ENCODE results near the gene SLC35G4. TPM values are rescaled to one million over a fixed set of nuclear protein-coding genes. Genes with fewer than 3 reads are reported as not detected.
A peak's percentile ranks its signal among the peaks of the same experiment; 100 is the strongest.

Gene SLC35G4
- total RNA-seq, 1 donor from 2014 or later: not detected

DNA sequence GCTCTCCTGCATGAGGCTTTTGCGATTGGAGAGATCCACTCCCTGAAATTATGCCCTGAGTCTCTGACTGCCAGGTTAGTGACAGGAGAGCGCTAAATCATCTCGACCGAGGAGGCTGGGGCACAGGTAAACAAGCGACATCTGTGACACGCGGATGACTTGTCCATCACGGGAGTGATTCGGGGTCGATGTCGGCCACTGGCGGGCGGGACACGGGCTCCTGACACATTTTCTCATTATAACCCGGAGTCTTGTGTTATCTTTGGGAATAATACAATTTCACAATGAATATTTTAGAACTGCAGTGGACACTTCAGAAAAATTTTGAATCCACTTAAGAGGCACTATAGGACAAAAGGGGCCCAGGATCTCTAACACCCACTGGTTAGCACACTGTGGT lies 29.5 kb upstream of the SLC35G4 start:
- no peaks in the 10 kb centered on the region for H3K27me3 Mint-ChIP-seq (ENCODE audit: low read depth)
- peak overlapping the region; percentile 43 for H3K27ac Mint-ChIP-seq (ENCODE audit: unreplicated experiment)
- H3K4me3 Mint-ChIP-seq: no peak overlapping the region
- no peaks in the 10 kb centered on the region for H3K9me3 Mint-ChIP-seq
- TF ChIP-seq, protein P1, sequence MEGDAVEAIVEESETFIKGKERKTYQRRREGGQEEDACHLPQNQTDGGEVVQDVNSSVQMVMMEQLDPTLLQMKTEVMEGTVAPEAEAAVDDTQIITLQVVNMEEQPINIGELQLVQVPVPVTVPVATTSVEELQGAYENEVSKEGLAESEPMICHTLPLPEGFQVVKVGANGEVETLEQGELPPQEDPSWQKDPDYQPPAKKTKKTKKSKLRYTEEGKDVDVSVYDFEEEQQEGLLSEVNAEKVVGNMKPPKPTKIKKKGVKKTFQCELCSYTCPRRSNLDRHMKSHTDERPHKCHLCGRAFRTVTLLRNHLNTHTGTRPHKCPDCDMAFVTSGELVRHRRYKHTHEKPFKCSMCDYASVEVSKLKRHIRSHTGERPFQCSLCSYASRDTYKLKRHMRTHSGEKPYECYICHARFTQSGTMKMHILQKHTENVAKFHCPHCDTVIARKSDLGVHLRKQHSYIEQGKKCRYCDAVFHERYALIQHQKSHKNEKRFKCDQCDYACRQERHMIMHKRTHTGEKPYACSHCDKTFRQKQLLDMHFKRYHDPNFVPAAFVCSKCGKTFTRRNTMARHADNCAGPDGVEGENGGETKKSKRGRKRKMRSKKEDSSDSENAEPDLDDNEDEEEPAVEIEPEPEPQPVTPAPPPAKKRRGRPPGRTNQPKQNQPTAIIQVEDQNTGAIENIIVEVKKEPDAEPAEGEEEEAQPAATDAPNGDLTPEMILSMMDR (conservative IDR thresholded peaks at IDR 0.05): no peak
- no peaks in the 10 kb centered on the region for H3K36me3 Mint-ChIP-seq (ENCODE audit: low read depth)
- H3K4me1 Mint-ChIP-seq: no peaks in the 10 kb centered on the region
- no peak for DNase-seq (ENCODE audit: low read depth, low spot score)

DNA sequence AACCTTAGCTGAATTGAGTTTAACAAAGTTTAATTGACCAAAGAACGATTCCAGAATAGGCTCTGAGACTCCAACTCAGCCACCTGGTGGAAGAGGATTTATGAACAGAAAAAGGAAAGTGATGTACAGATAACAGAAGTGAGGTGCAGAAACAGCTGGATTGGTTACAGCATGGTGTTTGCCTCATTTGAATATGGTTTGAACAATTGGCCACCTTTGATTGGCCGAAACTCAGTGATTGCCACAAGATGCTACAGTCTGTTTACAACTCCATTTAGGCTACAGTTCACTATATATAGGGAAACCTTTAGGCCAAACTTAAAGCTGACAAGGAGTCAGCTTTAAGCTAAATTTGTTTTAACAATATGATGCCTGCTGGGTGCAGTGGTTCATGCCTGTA lies 28.1 kb upstream of the SLC35G4 start:
- Mint-ChIP-seq H3K27ac (ENCODE audit: unreplicated experiment) (no peak overlapping the region), H3K4me3 (no peak overlapping the region), H3K36me3 (ENCODE audit: low read depth) (no peaks in the 10 kb centered on the region), H3K9me3 (no peaks in the 10 kb centered on the region), H3K27me3 (ENCODE audit: low read depth) (no peaks in the 10 kb centered on the region), H3K4me1 (no peaks in the 10 kb centered on the region)
- no peak for DNase-seq (ENCODE audit: low read depth, low spot score)
- TF ChIP-seq, protein P1 (conservative IDR thresholded peaks at IDR 0.05): no peak

DNA sequence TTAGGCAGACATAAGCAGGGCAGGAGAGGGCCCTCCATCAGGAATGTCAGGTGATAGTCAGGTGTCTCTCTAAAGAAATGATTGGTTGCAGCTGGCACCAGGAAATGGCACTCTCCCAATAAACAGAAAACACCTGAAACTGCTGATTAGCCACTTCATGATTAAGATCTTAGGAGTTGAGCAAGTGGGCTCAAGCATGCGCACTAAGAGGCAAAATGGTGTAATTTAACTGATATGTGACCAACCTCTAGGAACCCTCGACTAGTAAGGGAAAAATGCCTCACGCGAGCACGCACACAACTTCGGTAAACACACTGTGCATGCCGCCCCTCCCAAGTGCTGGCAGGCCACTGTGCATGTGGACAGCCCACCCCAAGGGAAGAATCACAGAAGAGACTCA lies 23.8 kb upstream of the SLC35G4 start:
- TF ChIP-seq, protein P1 (conservative IDR thresholded peaks at IDR 0.05): no peak
- H3K4me1 Mint-ChIP-seq: no peaks in the 10 kb centered on the region
- H3K4me3 Mint-ChIP-seq: no peak overlapping the region
- H3K9me3 Mint-ChIP-seq: peaks cover 3% of the 10 kb centered on the region
- H3K36me3 Mint-ChIP-seq (ENCODE audit: low read depth): no peaks in the 10 kb centered on the region
- no peak for DNase-seq (ENCODE audit: low read depth, low spot score)
- H3K27ac Mint-ChIP-seq (ENCODE audit: unreplicated experiment): no peak overlapping the region
- no peaks in the 10 kb centered on the region for H3K27me3 Mint-ChIP-seq (ENCODE audit: low read depth)

DNA sequence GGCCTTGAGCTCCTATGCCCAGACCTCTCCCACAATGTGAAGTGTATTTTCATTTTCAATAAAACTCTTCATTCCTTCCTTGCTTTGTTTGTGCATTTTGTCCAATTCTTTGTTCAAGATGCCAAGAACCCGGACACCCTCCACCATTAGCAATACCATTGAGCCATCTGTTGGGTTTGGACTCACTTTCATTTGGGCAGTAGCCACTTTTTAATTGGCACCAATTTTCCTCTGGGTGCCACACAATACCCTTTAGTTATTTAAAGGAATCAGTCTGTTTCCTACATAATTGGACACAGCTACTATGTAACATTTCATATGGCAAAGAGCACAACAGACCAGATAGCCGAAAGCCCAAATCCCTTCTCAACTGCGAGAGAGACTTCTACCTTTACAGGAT lies 22.5 kb upstream of the SLC35G4 start:
- TF ChIP-seq, protein P1 (conservative IDR thresholded peaks at IDR 0.05): no peak
- H3K9me3 Mint-ChIP-seq: peaks cover 6% of the 10 kb centered on the region
- no peak for DNase-seq (ENCODE audit: low read depth, low spot score)
- no peaks in the 10 kb centered on the region for H3K36me3 Mint-ChIP-seq (ENCODE audit: low read depth)
- no peaks in the 10 kb centered on the region for H3K27me3 Mint-ChIP-seq (ENCODE audit: low read depth)
- H3K27ac Mint-ChIP-seq (ENCODE audit: unreplicated experiment): no peak overlapping the region
- no peak overlapping the region for H3K4me3 Mint-ChIP-seq
- H3K4me1 Mint-ChIP-seq: no peaks in the 10 kb centered on the region

DNA sequence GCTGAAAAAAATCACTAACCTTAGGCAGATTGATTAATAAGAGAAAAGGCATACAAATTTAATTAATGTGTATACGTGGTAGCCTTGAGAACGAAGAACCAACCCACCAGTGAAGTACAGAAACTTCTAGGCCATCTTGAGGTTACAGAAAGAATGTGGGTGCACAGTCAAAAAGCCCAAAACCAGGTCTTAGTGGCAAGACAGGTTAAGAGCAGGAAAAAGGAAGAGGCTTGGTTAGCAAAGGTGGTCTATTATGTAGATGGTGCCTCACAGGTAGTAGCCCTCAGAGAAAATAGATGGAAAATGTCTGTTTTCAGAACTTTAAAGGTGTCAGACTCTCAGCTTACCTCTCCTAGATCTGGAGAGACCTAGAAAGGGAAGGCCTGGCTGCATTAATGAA lies 22.0 kb upstream of the SLC35G4 start:
- no peak overlapping the region for H3K4me3 Mint-ChIP-seq
- no peaks in the 10 kb centered on the region for H3K27me3 Mint-ChIP-seq (ENCODE audit: low read depth)
- H3K4me1 Mint-ChIP-seq: no peaks in the 10 kb centered on the region
- TF ChIP-seq, protein P1 (conservative IDR thresholded peaks at IDR 0.05): no peak
- peaks cover 6% of the 10 kb centered on the region for H3K9me3 Mint-ChIP-seq
- H3K27ac Mint-ChIP-seq (ENCODE audit: unreplicated experiment): no peak overlapping the region
- DNase-seq (ENCODE audit: low read depth, low spot score): no peak
- no peaks in the 10 kb centered on the region for H3K36me3 Mint-ChIP-seq (ENCODE audit: low read depth)

DNA sequence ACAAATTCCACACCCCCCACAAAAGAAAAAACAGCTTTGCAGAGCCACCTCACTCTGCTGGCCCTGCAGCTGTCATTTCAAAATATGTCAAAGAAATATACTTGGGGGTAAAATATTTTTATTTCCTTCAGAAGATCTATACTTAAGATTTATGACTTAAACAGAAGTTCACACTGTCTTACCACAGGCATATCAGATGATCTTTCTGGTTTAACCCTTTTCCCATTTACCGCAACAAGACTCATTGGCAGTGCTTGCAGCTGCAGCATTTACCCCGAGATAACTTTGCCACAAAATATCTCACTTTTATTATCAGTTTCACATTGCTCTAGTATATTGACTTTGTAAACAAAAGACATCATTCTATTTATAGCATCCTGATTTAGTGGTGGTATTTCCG lies 21.6 kb upstream of the SLC35G4 start:
- DNase-seq (ENCODE audit: low read depth, low spot score): no peak
- Mint-ChIP-seq H3K4me1 (no peaks in the 10 kb centered on the region), H3K4me3 (no peak overlapping the region), H3K27ac (ENCODE audit: unreplicated experiment) (no peak overlapping the region), H3K9me3 (peaks cover 6% of the 10 kb centered on the region), H3K36me3 (ENCODE audit: low read depth) (no peaks in the 10 kb centered on the region), H3K27me3 (ENCODE audit: low read depth) (no peaks in the 10 kb centered on the region)
- TF ChIP-seq, protein P1 (conservative IDR thresholded peaks at IDR 0.05): no peak

All from neural crest cell (in vitro differentiated cells).